GM12878 (cell line): ENCODE measurements around the gene TCF4. TPM values are rescaled to one million over a fixed set of nuclear protein-coding genes. Genes with fewer than 3 reads are reported as not detected.

Experiments used
- ATAC-seq: fragments of 200-7000 bp; cut with Tn5 transposase; 3 replicates; pipeline ENCODE4 v1.9.1; 2020; ENCODE audit warnings: mild to moderate bottlenecking, moderate library complexity
- BruUV-seq: library from RNA; stranded (reverse); fragments of 400-500 nt; replicated peaks from 2 replicates; lab custom pipeline; 2021; lab: Mats Ljungman, UMichigan
- CTCF ChIA-PET: fragments of 300-600 bp; sonication (Branson Sonifier 250); formaldehyde crosslinking; extraction: SDS; loops from one replicate; lab custom pipeline; 2021; ENCODE audit warnings: inconsistent platforms; lab: Yijun Ruan, JAX
- POLR2A ChIA-PET: fragments of 350-600 bp; formaldehyde crosslinking; extraction: SDS; loops from one replicate; lab custom pipeline; 2021; ENCODE audit warnings: inconsistent platforms; lab: Charles Lee
- RAD21 ChIA-PET: fragments of 300-600 bp; sonication (Branson Sonifier 250); formaldehyde crosslinking; loops from one replicate; lab custom pipeline; 2023; ENCODE audit warnings: antibody characterized with exemption; ENCODE audit not compliant: unreplicated experiment; lab: Charles Lee
- SMC1A ChIA-PET: fragments of 300-600 bp; sonication (Branson Sonifier 250); formaldehyde crosslinking; loops from one replicate; lab custom pipeline; 2023; ENCODE audit not compliant: unreplicated experiment, uncharacterized antibody; lab: Charles Lee
- DNase-seq: peaks from one replicate; pipeline ENCODE4 v3.0.0-alpha.2; 2011; ENCODE audit warnings: low read depth, low spot score
- FAIRE-seq: peaks from 3 replicates; lab custom pipeline; 2011; peaks lifted over from hg19 to GRCh38; lab: Jason Lieb, UNC
- H2AFZ ChIP-seq: 2 replicates; pipeline ENCODE4 v1.6.0; 2011; ENCODE audit warnings: low read depth, low read length, control low read depth; ENCODE audit not compliant: control insufficient read depth
- H3K27ac ChIP-seq: 2 replicates; pipeline ENCODE4 v1.5.1; 2011; ENCODE audit warnings: control low read depth; ENCODE audit not compliant: control insufficient read depth, insufficient read depth
- H3K27me3 ChIP-seq, 2 experiments: replicated peaks in 1 of 2; 2 replicates each; pipeline versions ENCODE4 v1.6.0 to v1.6.1; 2011; ENCODE audit warnings: low read length in 1 of 2; ENCODE audit not compliant: control insufficient read depth in 2 of 2, insufficient read depth in 2 of 2
- H3K36me3 ChIP-seq, 2 experiments: 2 replicates each; pipeline ENCODE4 v1.5.1; 2011; ENCODE audit warnings: low read length in 1 of 2; ENCODE audit not compliant: control insufficient read depth in 2 of 2, insufficient read depth in 2 of 2
- H3K4me1 ChIP-seq: 2 replicates; pipeline ENCODE4 v1.6.1; 2011; ENCODE audit warnings: mild to moderate bottlenecking, low read length, moderate library complexity, mixed read lengths; ENCODE audit not compliant: control insufficient read depth, insufficient read depth
- H3K4me2 ChIP-seq: 2 replicates; pipeline ENCODE4 v1.6.0; 2011; ENCODE audit warnings: control low read depth; ENCODE audit not compliant: control insufficient read depth, insufficient read depth
- H3K4me3 ChIP-seq: fragments of 200-600 bp; sonication (generic); 2 replicates; pipeline ENCODE4 v1.5.1; 2016
- H3K79me2 ChIP-seq: 2 replicates; pipeline ENCODE4 v1.6.0; 2011; ENCODE audit warnings: low read length; ENCODE audit not compliant: control insufficient read depth, insufficient read depth
- H3K9ac ChIP-seq: 2 replicates; pipeline ENCODE4 v1.8.0; 2011; ENCODE audit warnings: low read length, control low read depth, mixed read lengths; ENCODE audit not compliant: control insufficient read depth, insufficient read depth
- H3K9me3 ChIP-seq: replicated peaks from 3 replicates; pipeline ENCODE4 v1.5.1; 2011; ENCODE audit warnings: mild to moderate bottlenecking, low read length; ENCODE audit not compliant: control insufficient read depth, insufficient read depth
- H4K20me1 ChIP-seq: 2 replicates; pipeline ENCODE4 v1.6.0; 2011; ENCODE audit not compliant: control insufficient read depth, insufficient read depth
- ATF7 ChIP-seq: fragments of 450-650 bp; IDR thresholded peaks from 2 replicates; pipeline ENCODE4 v1.6.1; 2016; ENCODE audit warnings: low read depth, mild to moderate bottlenecking
- CHD2 ChIP-seq: IDR thresholded peaks from 2 replicates; pipeline ENCODE4 v1.6.1; 2011; ENCODE audit warnings: low read depth, low read length, improper control_type of control experiment, borderline replicate concordance
- FOXK2 ChIP-seq: fragments of 450-650 bp; IDR thresholded peaks from 2 replicates; pipeline ENCODE4 v1.6.1; 2017; ENCODE audit warnings: mild to moderate bottlenecking, moderate library complexity
- HDAC2 ChIP-seq: fragments of 200-600 bp; sonication (generic); IDR thresholded peaks from 2 replicates; pipeline ENCODE4 v1.6.1; 2017
- HDAC6 ChIP-seq: fragments of 200-600 bp; sonication (generic); IDR thresholded peaks from one replicate; pipeline ENCODE4 v1.8.0; 2017; ENCODE audit warnings: antibody characterized with exemption; ENCODE audit not compliant: unreplicated experiment
- HSF1 ChIP-seq: fragments of 150-350 bp; IDR thresholded peaks from 2 replicates; pipeline ENCODE4 v1.6.1; 2014; ENCODE audit warnings: mild to moderate bottlenecking, low read depth, low read length
- RB1 ChIP-seq: fragments of 450-650 bp; formaldehyde crosslinking; IDR thresholded peaks from 2 replicates; pipeline ENCODE4 v1.6.1; 2017; ENCODE audit warnings: mild to moderate bottlenecking, borderline replicate concordance
- RFX5 ChIP-seq: IDR thresholded peaks from 2 replicates; pipeline ENCODE4 v1.6.1; 2011; ENCODE audit warnings: low read depth, low read length, improper control_type of control experiment
- TBL1XR1 ChIP-seq: IDR thresholded peaks from 2 replicates; pipeline ENCODE4 v1.6.1; 2012; ENCODE audit warnings: low read depth, low read length, improper control_type of control experiment
- YBX1 ChIP-seq: fragments of 450-650 bp; IDR thresholded peaks from 2 replicates; pipeline ENCODE4 v1.6.1; 2016; ENCODE audit warnings: antibody characterized with exemption
- ZNF274 ChIP-seq: IDR thresholded peaks from one replicate; pipeline ENCODE4 v1.8.0; 2011; ENCODE audit not compliant: insufficient read length, insufficient read depth
- WGBS: methylation state at CpG from one replicate; pipeline ENCODE4 v1.1.6; 2016; ENCODE audit warnings: low lambda C conversion rate; ENCODE audit not compliant: insufficient replicate concordance, insufficient coverage; ENCODE audit errors: missing lambda C conversion rate; 5-methylcytosine and 5-hydroxymethylcytosine counted together
- in situ Hi-C: fragments of 300-500 bp; cut with MboI; formaldehyde crosslinking; loops from 9 replicates; pipeline ENCODE4 v1.14.3; 2018; ENCODE audit warnings: mixed read lengths
- intact Hi-C: fragments of 100-400 bp; cut with micrococcal nuclease; formaldehyde crosslinking; loops from one replicate; pipeline ENCODE4 v1.14.2; 2022; ENCODE audit not compliant: unreplicated experiment
- polyA plus RNA-seq, 11 experiments: library from polyadenylated mRNA; depleted of rRNA in 4 of 11; unstranded in 6 of 11; stranded (reverse) in 5 of 11; fragments of >200 nt; fragmentation: Nextera tagmentation in 4 of 11; fragmentation: Illumina TruSeq in 1 of 11; extraction: Ambion mirVana in 4 of 11; extraction: Trizol in 1 of 11; gene quantifications; 1 replicate in 1 of 11; 2 replicates in 10 of 11; pipeline versions ENCODE4 v1.2.1 to v1.2.3, GENCODE V29; 2011 to 2016; ENCODE audit warnings: inconsistent platforms in 2 of 11, missing spikeins in 2 of 11, low read depth in 1 of 11
- total RNA-seq, 4 experiments: library from RNA; depleted of rRNA in 3 of 4; stranded (reverse); fragments of >200 nt in 3 of 4; fragmentation: Illumina TruSeq in 1 of 4; extraction: Trizol in 1 of 4; gene quantifications; 2 replicates each; pipeline versions ENCODE4 v1.2.1 to v1.2.3, GENCODE V29; 2013 to 2021
- TF ChIP-seq, protein P1 (sequence below): fragments of 450-650 bp; IDR thresholded peaks from 2 replicates; pipeline ENCODE4 v1.6.1; 2018; ENCODE audit warnings: mild to moderate bottlenecking, low read depth, moderate library complexity; ENCODE audit not compliant: partially characterized antibody

TCF4 gene
- total and polyA plus RNA-seq, 10 of the 15 experiments (the other 5 are each of a cell fraction or from before 2014, with no cell fraction given) = 15.2 to 94.0 (median 31.5) TPM

GRCh38 chr18:55213586-55213985 is 374.4 kb downstream of the TCF4 start:
- POLR2A ChIA-PET = no interaction called here
- H3K36me3 ChIP-seq = no peaks in the 10 kb centered on the region
- no peak overlapping the region for H3K9ac ChIP-seq
- no peak overlapping the region for H3K4me3 ChIP-seq
- no peaks in the 10 kb centered on the region for H3K27me3 ChIP-seq
- intact Hi-C loops (no loop called here), in situ Hi-C loops (loop anchor here (5.0 kb wide), 1 partner anchor 51 kb away; no protein-coding TSS in a partner anchor)
- DNase-seq = no peak
- 0% methylated on average over 1 of the region's 1 CpG for whole genome bisulfite sequencing
- no TSS peak for BruUV-seq
- no peak for ATAC-seq
- no peak for FAIRE-seq
- CTCF ChIA-PET = interaction anchor here (0.9 kb wide), 1 partner anchor 18 kb away, joined by 3 read pairs; no protein-coding TSS in a partner anchor
- no peak overlapping the region for H2AFZ ChIP-seq
- no peaks in the 10 kb centered on the region for H3K79me2 ChIP-seq
- H3K27ac ChIP-seq = no peak overlapping the region
- H3K4me2 ChIP-seq = no peak overlapping the region
- no peaks in the 10 kb centered on the region; the same call in 2 of the 3 replicates for H3K9me3 ChIP-seq
- H3K4me1 ChIP-seq = no peaks in the 10 kb centered on the region
- no peaks in the 10 kb centered on the region for H4K20me1 ChIP-seq
- RAD21 ChIA-PET = no interaction called here
- SMC1A ChIA-PET = interaction anchor here (0.7 to 1.5 kb wide), 4 partner anchors 9 to 310 kb away, joined by 3 to 4 read pairs (median 3); no protein-coding TSS in a partner anchor
- TF ChIP-seq ATF7 (no peak), FOXK2 (no peak)

DNA sequence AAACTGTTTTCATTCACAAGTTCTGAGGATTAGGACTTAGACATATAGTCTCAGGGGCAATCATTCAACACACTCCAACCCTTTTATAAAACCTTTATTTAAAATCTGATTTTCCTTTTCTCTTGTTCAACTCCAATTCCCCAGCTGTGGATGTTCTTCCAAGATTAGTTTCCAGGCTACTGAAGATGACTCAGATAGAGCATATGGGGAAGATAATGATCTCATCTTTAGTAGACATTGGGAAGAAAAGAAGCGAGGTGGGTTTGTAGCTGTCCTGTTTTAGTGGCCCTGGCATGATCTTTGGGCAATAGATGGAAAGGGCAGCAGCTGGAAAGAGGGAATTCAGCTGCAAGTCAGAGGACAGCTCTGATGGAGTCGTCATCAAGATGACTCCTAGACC is 381.1 kb downstream of the TCF4 start:
- no peak for ATAC-seq

More for the DNA sequence above, 381.1 kb downstream of the TCF4 start:
- H3K36me3 ChIP-seq = no peaks in the 10 kb centered on the region
- no peak overlapping the region for H3K4me3 ChIP-seq
- 0% methylated on average over 2 of the region's 2 CpGs for WGBS
- intact Hi-C loops (no loop called here), in situ Hi-C loops (no loop called here)
- no peak overlapping the region for H2AFZ ChIP-seq
- POLR2A ChIA-PET = no interaction called here
- SMC1A ChIA-PET = interaction anchor here (0.6 kb wide), 1 partner anchor 288 kb away, joined by 3 read pairs; no protein-coding TSS in a partner anchor
- H3K27ac ChIP-seq = no peak overlapping the region
- no peaks in the 10 kb centered on the region for H3K4me1 ChIP-seq
- H3K9ac ChIP-seq = no peak overlapping the region
- no peaks in the 10 kb centered on the region for H3K79me2 ChIP-seq
- FAIRE-seq (no peak), DNase-seq (no peak)
- no peak overlapping the region for H3K4me2 ChIP-seq
- no peaks in the 10 kb centered on the region; the same call in 2 of the 3 replicates for H3K9me3 ChIP-seq
- no TSS peak for BruUV-seq
- TF ChIP-seq HSF1 (no peak), HDAC2 (no peak), TBL1XR1 (no peak), HDAC6 (no peak), CHD2 (no peak), ZNF274 (no peak), RB1 (no peak), YBX1 (no peak), RFX5 (no peak)
- TF ChIP-seq, protein P1, sequence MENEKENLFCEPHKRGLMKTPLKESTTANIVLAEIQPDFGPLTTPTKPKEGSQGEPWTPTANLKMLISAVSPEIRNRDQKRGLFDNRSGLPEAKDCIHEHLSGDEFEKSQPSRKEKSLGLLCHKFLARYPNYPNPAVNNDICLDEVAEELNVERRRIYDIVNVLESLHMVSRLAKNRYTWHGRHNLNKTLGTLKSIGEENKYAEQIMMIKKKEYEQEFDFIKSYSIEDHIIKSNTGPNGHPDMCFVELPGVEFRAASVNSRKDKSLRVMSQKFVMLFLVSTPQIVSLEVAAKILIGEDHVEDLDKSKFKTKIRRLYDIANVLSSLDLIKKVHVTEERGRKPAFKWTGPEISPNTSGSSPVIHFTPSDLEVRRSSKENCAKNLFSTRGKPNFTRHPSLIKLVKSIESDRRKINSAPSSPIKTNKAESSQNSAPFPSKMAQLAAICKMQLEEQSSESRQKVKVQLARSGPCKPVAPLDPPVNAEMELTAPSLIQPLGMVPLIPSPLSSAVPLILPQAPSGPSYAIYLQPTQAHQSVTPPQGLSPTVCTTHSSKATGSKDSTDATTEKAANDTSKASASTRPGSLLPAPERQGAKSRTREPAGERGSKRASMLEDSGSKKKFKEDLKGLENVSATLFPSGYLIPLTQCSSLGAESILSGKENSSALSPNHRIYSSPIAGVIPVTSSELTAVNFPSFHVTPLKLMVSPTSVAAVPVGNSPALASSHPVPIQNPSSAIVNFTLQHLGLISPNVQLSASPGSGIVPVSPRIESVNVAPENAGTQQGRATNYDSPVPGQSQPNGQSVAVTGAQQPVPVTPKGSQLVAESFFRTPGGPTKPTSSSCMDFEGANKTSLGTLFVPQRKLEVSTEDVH = no peak
- CTCF ChIA-PET = no interaction called here
- H4K20me1 ChIP-seq = no peaks in the 10 kb centered on the region
- RAD21 ChIA-PET = no interaction called here
- no peaks in the 10 kb centered on the region for H3K27me3 ChIP-seq
